Nephron (organoid): ENCODE results near the gene CACNA1I.

Experiments
- H3K27ac Mint-ChIP-seq, 3 experiments: 2 replicates each; pipeline ENCODE4 v1.8.0; 2020; ENCODE audit warnings: mixed read lengths in 3 of 3, mild to moderate bottlenecking in 2 of 3, moderate library complexity in 1 of 3
- H3K27me3 Mint-ChIP-seq: 2 replicates; pipeline ENCODE4 v1.8.0; 2021; ENCODE audit warnings: low read depth, mild to moderate bottlenecking, moderate library complexity, mixed read lengths
- H3K36me3 Mint-ChIP-seq: 2 replicates; pipeline ENCODE4 v1.8.0; 2020; ENCODE audit warnings: low read depth, mixed read lengths
- H3K4me1 Mint-ChIP-seq: 2 replicates; pipeline ENCODE4 v1.8.0; 2020; ENCODE audit warnings: mixed read lengths
- H3K4me3 Mint-ChIP-seq, 3 experiments: 2 replicates each; pipeline ENCODE4 v1.8.0; 2020; ENCODE audit warnings: mild to moderate bottlenecking in 3 of 3, mixed read lengths in 3 of 3, moderate library complexity in 2 of 3
- H3K9me3 Mint-ChIP-seq: 2 replicates; pipeline ENCODE4 v1.8.0; 2020; ENCODE audit warnings: mixed read lengths
- CTCF ChIP-seq, 3 experiments: fragments of 200-600 bp; sonication (generic); IDR thresholded peaks; one replicate each; pipeline ENCODE4 v1.5.0; 2021; ENCODE audit warnings: antibody characterized with exemption in 3 of 3; ENCODE audit not compliant: unreplicated experiment in 3 of 3

The CACNA1I gene

DNA sequence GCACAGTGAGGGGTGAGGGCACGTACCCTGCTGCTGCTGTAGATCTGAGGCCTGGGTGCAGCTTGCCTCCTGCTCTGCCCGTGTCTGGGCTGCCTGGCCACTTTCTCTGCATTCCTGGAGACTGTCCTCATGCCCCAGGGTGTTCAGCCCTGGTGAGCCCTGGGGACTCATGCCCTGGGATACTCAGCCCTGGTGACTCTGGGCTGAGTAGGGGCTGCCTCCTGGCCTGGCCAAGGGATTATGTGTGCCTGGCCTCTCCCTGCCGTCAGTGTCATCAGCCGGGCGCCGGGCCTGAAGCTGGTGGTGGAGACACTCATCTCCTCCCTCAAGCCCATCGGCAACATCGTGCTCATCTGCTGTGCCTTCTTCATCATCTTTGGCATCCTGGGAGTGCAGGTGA, 94.7 kb downstream of the CACNA1I start:
- H3K36me3 Mint-ChIP-seq: no peaks in the 10 kb centered on the region
- peak overlapping the region in 1 of 3 experiments; percentile 33 for H3K4me3 Mint-ChIP-seq
- TF ChIP-seq CTCF (IDR thresholded peaks at IDR 0.05; ENCODE audit: unreplicated experiment in 3 of 3): no peak
- H3K27ac Mint-ChIP-seq: no peak overlapping the region
- peaks cover 62% of the 10 kb centered on the region for H3K27me3 Mint-ChIP-seq
- H3K9me3 Mint-ChIP-seq: peaks cover 4% of the 10 kb centered on the region
- no peaks in the 10 kb centered on the region for H3K4me1 Mint-ChIP-seq

- Mint-ChIP-seq H3K27me3 (peaks cover 56% of the 10 kb centered on the region), H3K4me3 (peak overlapping the region in 1 of 3 experiments; percentile 33), H3K36me3 (no peaks in the 10 kb centered on the region), H3K4me1 (no peaks in the 10 kb centered on the region), H3K27ac (no peak overlapping the region), H3K9me3 (peaks cover 8% of the 10 kb centered on the region)
- TF ChIP-seq CTCF (IDR thresholded peaks at IDR 0.05; ENCODE audit: unreplicated experiment in 3 of 3): no peak
Measured at GRCh38 chr22:39665661-39666431, 95.3 kb downstream of the CACNA1I start.

DNA sequence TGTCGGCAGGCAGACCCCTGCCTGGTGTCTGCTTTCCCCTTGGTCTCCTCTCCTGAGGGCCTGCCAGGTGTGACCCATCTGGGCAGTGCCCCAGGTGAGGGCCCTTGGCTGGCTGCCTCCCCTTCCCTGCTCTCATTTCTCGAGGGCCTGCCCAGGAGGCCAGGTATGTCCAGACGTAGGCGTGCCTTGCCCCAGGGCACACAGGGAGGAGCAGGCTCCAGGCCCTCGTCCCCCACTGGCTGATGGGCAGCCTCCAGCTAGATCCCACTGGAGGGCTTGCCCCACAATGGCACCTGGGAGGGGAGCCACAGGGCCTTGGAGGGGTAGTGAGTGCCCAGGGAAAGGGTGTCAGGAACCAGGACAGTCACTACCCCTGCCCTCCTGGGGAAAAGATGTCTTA, 95.9 kb downstream of the CACNA1I start:
- no peak for TF ChIP-seq CTCF (IDR thresholded peaks at IDR 0.05; ENCODE audit: unreplicated experiment in 3 of 3)
- H3K27ac Mint-ChIP-seq: no peak overlapping the region
- H3K36me3 Mint-ChIP-seq: peaks cover 5% of the 10 kb centered on the region
- H3K9me3 Mint-ChIP-seq: peaks cover 14% of the 10 kb centered on the region
- H3K4me3 Mint-ChIP-seq: no peak overlapping the region
- peaks cover 53% of the 10 kb centered on the region for H3K27me3 Mint-ChIP-seq
- H3K4me1 Mint-ChIP-seq: no peaks in the 10 kb centered on the region

DNA sequence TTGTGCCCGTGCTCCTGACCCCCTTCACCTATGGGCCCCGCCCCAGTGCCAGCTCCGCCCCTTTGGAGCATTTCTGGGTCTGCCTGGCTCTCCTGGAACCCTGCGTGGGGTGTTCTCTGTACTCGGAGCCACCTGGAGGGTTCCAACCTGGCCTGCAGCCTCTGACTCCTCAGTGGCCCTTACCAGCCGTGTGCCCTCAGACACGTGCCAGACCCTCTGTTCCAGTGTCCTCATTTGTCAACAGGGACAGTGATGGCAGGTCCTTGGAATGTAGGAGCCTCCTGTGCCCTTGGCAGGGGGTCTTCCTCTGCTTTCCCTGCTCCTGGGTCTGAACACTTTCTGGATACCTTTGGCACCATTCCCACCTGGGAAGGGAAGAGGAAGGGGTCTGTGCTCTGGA, 96.4 kb downstream of the CACNA1I start:
- Mint-ChIP-seq H3K4me1 (no peaks in the 10 kb centered on the region), H3K27me3 (peaks cover 50% of the 10 kb centered on the region), H3K4me3 (no peak overlapping the region), H3K9me3 (peaks cover 19% of the 10 kb centered on the region), H3K27ac (no peak overlapping the region), H3K36me3 (peaks cover 9% of the 10 kb centered on the region)
- no peak for TF ChIP-seq CTCF (IDR thresholded peaks at IDR 0.05; ENCODE audit: unreplicated experiment in 3 of 3)

DNA sequence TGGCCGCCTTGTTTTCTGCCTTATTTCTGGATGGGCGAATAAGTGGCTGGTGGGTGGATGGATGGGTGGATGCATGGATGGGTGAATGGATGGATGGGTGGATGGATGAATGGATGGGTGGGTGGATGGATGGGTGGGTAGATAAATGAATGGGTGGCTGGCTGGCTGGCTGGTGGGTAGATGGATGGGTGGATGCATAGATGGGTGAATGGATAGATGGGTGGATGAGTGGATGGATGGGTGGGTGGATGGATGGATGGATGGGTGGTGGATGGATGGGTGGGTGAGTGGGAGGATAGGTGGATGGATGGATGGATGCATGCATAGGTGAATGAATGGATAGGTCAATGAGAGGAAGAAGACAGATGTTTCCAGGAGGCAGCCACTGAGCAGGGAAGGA, 98.9 kb downstream of the CACNA1I start:
- Mint-ChIP-seq H3K27ac (no peak overlapping the region), H3K4me3 (no peak overlapping the region), H3K27me3 (peaks cover 48% of the 10 kb centered on the region), H3K9me3 (peaks cover 29% of the 10 kb centered on the region), H3K36me3 (peaks cover 19% of the 10 kb centered on the region), H3K4me1 (no peaks in the 10 kb centered on the region)
- no peak for TF ChIP-seq CTCF (IDR thresholded peaks at IDR 0.05; ENCODE audit: unreplicated experiment in 3 of 3)

DNA sequence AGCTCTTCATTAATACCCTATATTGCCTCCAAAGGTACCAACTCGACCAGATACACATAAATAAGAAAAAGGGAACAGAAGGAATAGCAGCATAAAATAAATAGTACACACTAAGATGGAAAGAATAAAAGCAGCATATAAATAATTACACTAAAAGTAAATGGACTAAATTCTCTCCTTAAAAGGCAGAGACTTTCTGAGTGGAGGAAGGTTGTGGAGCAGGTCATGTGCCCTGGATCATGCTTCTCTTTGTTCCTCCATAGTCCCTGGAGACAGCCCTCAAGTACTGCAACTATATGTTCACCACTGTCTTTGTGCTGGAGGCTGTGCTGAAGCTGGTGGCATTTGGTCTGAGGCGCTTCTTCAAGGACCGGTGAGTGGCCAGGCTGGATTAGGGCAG, 101.4 kb downstream of the CACNA1I start:
- TF ChIP-seq CTCF (IDR thresholded peaks at IDR 0.05; ENCODE audit: unreplicated experiment in 3 of 3): no peak
- Mint-ChIP-seq H3K9me3 (peaks cover 29% of the 10 kb centered on the region), H3K36me3 (peaks cover 19% of the 10 kb centered on the region), H3K4me1 (no peaks in the 10 kb centered on the region), H3K27ac (no peak overlapping the region), H3K27me3 (peaks cover 48% of the 10 kb centered on the region), H3K4me3 (no peak overlapping the region)
